NCI-H748 (cell line): ENCODE data around the gene CPEB2.

Source experiments
- DNase-seq: peaks from one replicate; lab custom pipeline; 2025; ENCODE audit not compliant: unreplicated experiment; lab: John Stamatoyannopoulos, UW

Gene CPEB2

DNA sequence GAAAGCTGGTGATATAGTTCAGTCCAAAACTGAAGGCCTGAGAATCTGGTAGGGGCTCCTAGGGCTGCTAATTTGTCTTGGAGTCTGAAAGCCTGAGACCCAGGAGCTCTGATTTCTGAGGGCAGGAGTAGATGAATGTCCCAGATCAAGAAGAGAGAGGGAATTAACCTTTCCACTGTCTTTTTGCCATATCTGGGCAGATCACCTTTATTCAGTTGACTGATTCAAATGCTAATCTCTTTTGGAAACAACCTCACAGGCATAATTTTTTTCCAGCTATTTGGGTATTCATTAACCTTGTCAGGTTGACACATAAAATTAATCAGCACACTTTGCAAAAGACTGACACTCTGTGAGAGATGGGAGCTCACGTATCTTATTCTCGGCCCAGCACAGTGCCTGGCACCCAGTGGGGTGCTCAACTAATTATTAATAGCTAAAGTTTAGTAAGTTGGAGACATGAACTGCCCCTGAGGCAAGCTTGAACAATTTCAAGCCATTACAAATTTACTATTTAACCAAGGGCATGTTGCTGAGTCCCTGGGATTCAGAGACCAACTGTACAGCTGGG, 114.3 kb downstream of the CPEB2 start:
- DNase-seq, result no peak

- no peak for DNase-seq
These were observed 115.1 kb downstream of the CPEB2 start for GRCh38 chr4:15117270-15117946.

GRCh38 chr4:15118292-15118691, 116.0 kb downstream of the CPEB2 start:
- DNase-seq, result no peak
